K562 (cell line): ENCODE results near the gene ZNF556. TPM values are rescaled to one million over a fixed set of nuclear protein-coding genes. Genes with fewer than 3 reads are reported as not detected.

Experiments used
- ATAC-seq: fragments of 200-7000 bp; cut with Tn5 transposase; 3 replicates; pipeline ENCODE4 v1.9.1; 2020; ENCODE audit warnings: moderate library complexity
- BruUV-seq: library from RNA; stranded (reverse); fragments of 400-500 nt; replicated peaks from 2 replicates; lab custom pipeline; 2021; lab: Mats Ljungman, UMichigan
- CTCF ChIA-PET: fragments of 300-600 bp; formaldehyde crosslinking; extraction: SDS; loops from one replicate; lab custom pipeline; 2021; ENCODE audit warnings: low intra/inter-chr PET ratio; lab: Yijun Ruan, JAX
- POLR2A ChIA-PET: fragments of 300-600, 350-650 bp; sonication (Branson Sonifier 250); formaldehyde crosslinking; extraction: SDS; loops from one replicate; lab custom pipeline; 2021; ENCODE audit warnings: antibody characterized with exemption, inconsistent platforms; lab: Yijun Ruan, JAX
- DNase-seq, 4 experiments: peaks; one replicate each; pipeline versions ENCODE4 v3.0.0 to v3.0.0-alpha.2; 2011 to 2018; ENCODE audit warnings: low spot score in 3 of 4, mixed read lengths in 3 of 4; ENCODE audit errors: extremely low read depth in 1 of 4
- FAIRE-seq: peaks from 2 replicates; lab custom pipeline; 2011; peaks lifted over from hg19 to GRCh38; lab: Jason Lieb, UNC
- H2AFZ ChIP-seq: 2 replicates; pipeline ENCODE4 v1.6.0; 2011; ENCODE audit warnings: low read depth, low read length, control low read depth, inconsistent platforms
- H3K27ac ChIP-seq: fragments of 200-600 bp; 3 replicates; pipeline ENCODE4 v1.8.0; 2011; ENCODE audit warnings: low read depth, mild to moderate bottlenecking, control low read depth, inconsistent platforms, low read length, moderate library complexity, mixed read lengths; ENCODE audit errors: extremely low read depth
- H3K27me3 ChIP-seq, 2 experiments: fragments of 300-600 bp in 1 of 2; 2 replicates in 1 of 2; 3 replicates in 1 of 2; pipeline versions ENCODE4 v1.6.0 to v1.8.0; 2011; ENCODE audit warnings: inconsistent platforms in 2 of 2, low read length in 2 of 2, mild to moderate bottlenecking in 1 of 2, mixed read lengths in 1 of 2, moderate library complexity in 1 of 2; ENCODE audit not compliant: control insufficient read depth in 2 of 2, insufficient read depth in 2 of 2
- H3K36me3 ChIP-seq: fragments of 300-600 bp; 3 replicates; pipeline ENCODE4 v1.8.0; 2011; ENCODE audit warnings: mild to moderate bottlenecking, low read length, inconsistent platforms; ENCODE audit not compliant: control insufficient read depth, insufficient read depth
- H3K4me1 ChIP-seq, 2 experiments: fragments of 200-600 bp in 1 of 2; replicated peaks in 1 of 2; 2 replicates in 1 of 2; 3 replicates in 1 of 2; pipeline versions ENCODE4 v1.5.1 to v1.8.0; 2011; ENCODE audit warnings: inconsistent platforms in 2 of 2, low read length in 2 of 2, mild to moderate bottlenecking in 1 of 2, mixed read lengths in 1 of 2, moderate library complexity in 1 of 2; ENCODE audit not compliant: control insufficient read depth in 2 of 2, insufficient read depth in 2 of 2
- H3K4me2 ChIP-seq: 2 replicates; pipeline ENCODE4 v1.6.1; 2011; ENCODE audit warnings: low read length, control low read depth, inconsistent platforms, mixed read lengths; ENCODE audit not compliant: insufficient read depth
- H3K4me3 ChIP-seq: fragments of 200-600 bp; sonication (generic), shearing (Covaris generic); 2 replicates; pipeline ENCODE4 v1.5.1; 2016; ENCODE audit warnings: control low read depth, inconsistent platforms
- H3K79me2 ChIP-seq: fragments of 200-600 bp; 3 replicates; pipeline ENCODE4 v1.8.0; 2011; ENCODE audit warnings: low read length, inconsistent platforms; ENCODE audit not compliant: control insufficient read depth, insufficient read depth
- H3K9ac ChIP-seq, 2 experiments: 2 replicates each; pipeline versions ENCODE4 v1.6.0 to v1.6.1; 2011; ENCODE audit warnings: low read depth in 2 of 2, low read length in 2 of 2, control low read depth in 1 of 2, inconsistent platforms in 1 of 2, mild to moderate bottlenecking in 1 of 2, mixed read lengths in 1 of 2; ENCODE audit not compliant: insufficient read depth in 1 of 2
- H3K9me1 ChIP-seq: one replicate; pipeline ENCODE4 v1.6.0; 2011; ENCODE audit warnings: inconsistent platforms, mild to moderate bottlenecking, low read length, moderate library complexity; ENCODE audit not compliant: control insufficient read depth, insufficient read depth
- H3K9me3 ChIP-seq: replicated peaks from 2 replicates; pipeline ENCODE4 v1.5.1; 2011; ENCODE audit warnings: low read depth, low read length, inconsistent platforms; ENCODE audit not compliant: control insufficient read depth, insufficient read depth
- H4K20me1 ChIP-seq: replicated peaks from 2 replicates; pipeline ENCODE4 v1.6.1; 2011; ENCODE audit warnings: low read length, inconsistent platforms, mixed read lengths; ENCODE audit not compliant: control insufficient read depth, insufficient read depth
- CBX3 ChIP-seq, 2 experiments: IDR thresholded peaks; 1 replicate in 1 of 2; 2 replicates in 1 of 2; pipeline ENCODE4 v1.6.1; 2012; ENCODE audit warnings: inconsistent platforms in 2 of 2, low read length in 2 of 2, borderline replicate concordance in 1 of 2, control low read depth in 1 of 2
- CBX8 ChIP-seq: fragments of 200-600 bp; sonication (generic); IDR thresholded peaks from 2 replicates; pipeline ENCODE4 v1.6.1; 2012; ENCODE audit warnings: borderline replicate concordance, mixed run types, low read depth, mild to moderate bottlenecking, moderate library complexity, mixed read lengths, low read length, control low read depth, inconsistent platforms; ENCODE audit not compliant: poor library complexity, severe bottlenecking; ENCODE audit errors: extremely low read depth
- MYNN ChIP-seq, 2 experiments: sonication (generic); formaldehyde crosslinking in 1 of 2; IDR thresholded peaks; 2 replicates each; pipeline versions ENCODE4 v1.5.0 to v1.6.1; 2016 to 2020; ENCODE audit warnings: antibody characterized with exemption in 1 of 2, missing genetic modification reagents in 1 of 2
- NCOA6 ChIP-seq: fragments of 450-650 bp; IDR thresholded peaks from 2 replicates; pipeline ENCODE4 v1.6.1; 2017; ENCODE audit warnings: mild to moderate bottlenecking
- RAD51 ChIP-seq: fragments of 450-650 bp; IDR thresholded peaks from 2 replicates; pipeline ENCODE4 v1.7.1; 2016; ENCODE audit warnings: low read depth, mild to moderate bottlenecking, borderline replicate concordance
- RBFOX2 ChIP-seq: fragments of 200-400 bp; formaldehyde crosslinking; IDR thresholded peaks from 2 replicates; pipeline ENCODE4 v1.6.1; 2017; ENCODE audit warnings: low read depth, mild to moderate bottlenecking, low read length, moderate library complexity
- SETDB1 ChIP-seq: IDR thresholded peaks from one replicate; pipeline ENCODE4 v1.6.1; 2012; ENCODE audit warnings: low read length, control low read depth, inconsistent platforms
- TEAD4 ChIP-seq, 2 experiments: sonication (generic) in 1 of 2; formaldehyde crosslinking in 1 of 2; IDR thresholded peaks; 2 replicates each; pipeline versions ENCODE4 v1.6.1 to v1.8.0; 2012 to 2022; ENCODE audit warnings: borderline replicate concordance in 1 of 2, inconsistent platforms in 1 of 2, low read length in 1 of 2, mild to moderate bottlenecking in 1 of 2, missing genetic modification reagents in 1 of 2
- TRIM28 ChIP-seq: fragments of 450-650 bp; IDR thresholded peaks from 2 replicates; pipeline ENCODE4 v1.6.1; 2017
- ZNF274 ChIP-seq: IDR thresholded peaks from 2 replicates; pipeline ENCODE4 v1.6.1; 2011; ENCODE audit warnings: low read depth, mild to moderate bottlenecking, low read length, moderate library complexity, borderline replicate concordance
- ZNF41 ChIP-seq: fragments of 250-450 bp; sonication (Bioruptor Pico); conservative IDR thresholded peaks from 2 replicates; pipeline ENCODE4 v1.4.0; 2020; ENCODE audit warnings: mild to moderate bottlenecking
- ZNF778 ChIP-seq: fragments of 450-650 bp; formaldehyde crosslinking; IDR thresholded peaks from 2 replicates; pipeline ENCODE4 v1.4.0; 2020; ENCODE audit warnings: mild to moderate bottlenecking, moderate library complexity
- WGBS: fragments of 100-300 bp; shearing (Covaris generic); methylation state at CpG from one replicate; pipeline ENCODE4 v1.1.6; 2016; ENCODE audit warnings: low coverage, mixed read lengths; ENCODE audit not compliant: insufficient coverage; ENCODE audit errors: missing lambda C conversion rate; 5-methylcytosine and 5-hydroxymethylcytosine counted together
- in situ Hi-C: fragments of 300-500 bp; cut with MboI; formaldehyde crosslinking; loops from 4 replicates; pipeline ENCODE4 v1.15.0; 2018; ENCODE audit warnings: inconsistent platforms, mixed read lengths
- intact Hi-C: fragments of 100-400 bp; cut with micrococcal nuclease; formaldehyde crosslinking; loops from 2 replicates; pipeline ENCODE4 v1.14.2; 2022
- polyA plus RNA-seq, 8 experiments: library from polyadenylated mRNA; depleted of rRNA in 4 of 8; stranded (reverse) in 5 of 8; unstranded in 3 of 8; fragments of >200 nt; fragmentation: Nextera tagmentation in 2 of 8; fragmentation: Illumina TruSeq in 1 of 8; extraction: Ambion mirVana in 2 of 8; extraction: Trizol in 1 of 8; gene quantifications; 2 replicates each; pipeline versions ENCODE4 v1.2.1 to v1.2.3, GENCODE V29; 2011 to 2014; ENCODE audit warnings: inconsistent platforms in 1 of 8, missing spikeins in 1 of 8
- total RNA-seq, 7 experiments: library from RNA; depleted of rRNA in 6 of 7; stranded (reverse); fragments of >200 nt in 6 of 7; fragmentation: Illumina TruSeq in 2 of 7; extraction: Trizol in 2 of 7; gene quantifications; 2 replicates each; pipeline versions ENCODE4 v1.2.1 to v1.2.3, GENCODE V29; 2011 to 2021; ENCODE audit warnings: low replicate concordance in 1 of 7
- TF ChIP-seq, protein P1 (sequence below): sonication (generic); formaldehyde crosslinking; IDR thresholded peaks from 2 replicates; pipeline ENCODE4 v1.8.0; 2022; ENCODE audit warnings: mild to moderate bottlenecking, missing genetic modification reagents
- TF ChIP-seq, protein P2 (sequence below): fragments of 450-650 bp; formaldehyde crosslinking; IDR thresholded peaks from 2 replicates; pipeline ENCODE4 v1.4.0; 2020; ENCODE audit warnings: mild to moderate bottlenecking, moderate library complexity
- TF ChIP-seq, protein P3 (sequence below), 2 experiments: IDR thresholded peaks in 1 of 2; conservative IDR thresholded peaks in 1 of 2; 2 replicates each; pipeline ENCODE4 v1.6.1; 2016; ENCODE audit warnings: low read depth in 2 of 2, mild to moderate bottlenecking in 1 of 2, missing compliant biosample characterization in 1 of 2, missing genetic modification characterization in 1 of 2, moderate library complexity in 1 of 2

ZNF556 gene
- total and polyA plus RNA-seq, 9 of the 15 experiments (the other 6 are each of a cell fraction or from before 2014, with no cell fraction given), result 0.01 to 0.36 (median 0.10) TPM; not detected in 1

DNA sequence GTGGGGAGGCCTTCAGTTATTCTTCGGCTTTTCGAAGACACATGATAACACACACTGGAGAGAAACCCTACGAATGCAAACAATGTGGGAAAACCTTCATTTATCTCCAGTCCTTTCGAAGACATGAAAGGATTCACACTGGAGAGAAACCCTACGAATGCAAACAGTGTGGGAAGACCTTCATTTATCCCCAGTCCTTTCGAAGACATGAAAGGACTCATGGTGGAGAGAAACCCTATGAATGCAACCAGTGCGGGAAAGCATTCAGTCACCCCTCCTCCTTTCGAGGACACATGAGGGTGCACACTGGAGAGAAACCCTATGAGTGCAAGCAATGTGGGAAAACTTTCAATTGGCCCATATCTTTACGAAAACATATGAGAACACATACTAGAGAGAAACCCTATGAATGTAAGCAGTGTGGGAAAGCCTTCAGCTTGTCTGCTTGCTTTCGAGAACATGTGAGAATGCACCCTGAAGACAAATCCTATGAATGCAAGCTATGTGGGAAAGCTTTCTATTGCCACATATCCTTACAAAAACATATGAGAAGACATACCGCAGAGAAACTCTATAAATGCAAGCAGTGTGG lies 14.0 kb upstream of the ZNF556 start:
- peaks cover 37% of the 10 kb centered on the region for H3K36me3 ChIP-seq
- intact Hi-C loops (no loop called here), in situ Hi-C loops (no loop called here)
- TF ChIP-seq MYNN (IDR thresholded peaks at IDR 0.05) (no peak), MYNN (CRISPR knock-in tag; IDR thresholded peaks at IDR 0.05) (no peak), ZNF41 (CRISPR knock-in tag) (no peak), TEAD4 (IDR thresholded peaks at IDR 0.05; ENCODE audit: low read length) (no peak), TEAD4 (CRISPR knock-in tag; IDR thresholded peaks at IDR 0.05; ENCODE audit: borderline replicate concordance) (no peak), TRIM28 (peak; percentile 90), RAD51 (no peak), ZNF778 (no peak), ZNF274 (0 out of 2 replicates have a peak, but pooled peaks have one; percentile 51), RBFOX2 (no peak), SETDB1 (no peak), CBX3 (IDR thresholded peaks at IDR 0.05; ENCODE audit: borderline replicate concordance in 1 of 2, low read length in 2 of 2) (peak in 1 of 2 experiments; percentile 88; a peak in 2 of 3 replicates), NCOA6 (no peak), CBX8 (no peak)
- TF ChIP-seq, protein P1, sequence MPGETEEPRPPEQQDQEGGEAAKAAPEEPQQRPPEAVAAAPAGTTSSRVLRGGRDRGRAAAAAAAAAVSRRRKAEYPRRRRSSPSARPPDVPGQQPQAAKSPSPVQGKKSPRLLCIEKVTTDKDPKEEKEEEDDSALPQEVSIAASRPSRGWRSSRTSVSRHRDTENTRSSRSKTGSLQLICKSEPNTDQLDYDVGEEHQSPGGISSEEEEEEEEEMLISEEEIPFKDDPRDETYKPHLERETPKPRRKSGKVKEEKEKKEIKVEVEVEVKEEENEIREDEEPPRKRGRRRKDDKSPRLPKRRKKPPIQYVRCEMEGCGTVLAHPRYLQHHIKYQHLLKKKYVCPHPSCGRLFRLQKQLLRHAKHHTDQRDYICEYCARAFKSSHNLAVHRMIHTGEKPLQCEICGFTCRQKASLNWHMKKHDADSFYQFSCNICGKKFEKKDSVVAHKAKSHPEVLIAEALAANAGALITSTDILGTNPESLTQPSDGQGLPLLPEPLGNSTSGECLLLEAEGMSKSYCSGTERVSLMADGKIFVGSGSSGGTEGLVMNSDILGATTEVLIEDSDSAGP (CRISPR knock-in tag), result no peak
- TF ChIP-seq, protein P2, sequence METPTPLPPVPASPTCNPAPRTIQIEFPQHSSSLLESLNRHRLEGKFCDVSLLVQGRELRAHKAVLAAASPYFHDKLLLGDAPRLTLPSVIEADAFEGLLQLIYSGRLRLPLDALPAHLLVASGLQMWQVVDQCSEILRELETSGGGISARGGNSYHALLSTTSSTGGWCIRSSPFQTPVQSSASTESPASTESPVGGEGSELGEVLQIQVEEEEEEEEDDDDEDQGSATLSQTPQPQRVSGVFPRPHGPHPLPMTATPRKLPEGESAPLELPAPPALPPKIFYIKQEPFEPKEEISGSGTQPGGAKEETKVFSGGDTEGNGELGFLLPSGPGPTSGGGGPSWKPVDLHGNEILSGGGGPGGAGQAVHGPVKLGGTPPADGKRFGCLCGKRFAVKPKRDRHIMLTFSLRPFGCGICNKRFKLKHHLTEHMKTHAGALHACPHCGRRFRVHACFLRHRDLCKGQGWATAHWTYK (CRISPR knock-in tag), result no peak
- TF ChIP-seq, protein P3, sequence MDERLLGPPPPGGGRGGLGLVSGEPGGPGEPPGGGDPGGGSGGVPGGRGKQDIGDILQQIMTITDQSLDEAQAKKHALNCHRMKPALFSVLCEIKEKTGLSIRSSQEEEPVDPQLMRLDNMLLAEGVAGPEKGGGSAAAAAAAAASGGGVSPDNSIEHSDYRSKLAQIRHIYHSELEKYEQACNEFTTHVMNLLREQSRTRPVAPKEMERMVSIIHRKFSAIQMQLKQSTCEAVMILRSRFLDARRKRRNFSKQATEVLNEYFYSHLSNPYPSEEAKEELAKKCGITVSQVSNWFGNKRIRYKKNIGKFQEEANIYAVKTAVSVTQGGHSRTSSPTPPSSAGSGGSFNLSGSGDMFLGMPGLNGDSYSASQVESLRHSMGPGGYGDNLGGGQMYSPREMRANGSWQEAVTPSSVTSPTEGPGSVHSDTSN (CRISPR knock-in tag; IDR thresholded peaks at IDR 0.05; ENCODE audit: low read depth), result no peak
- TF ChIP-seq, protein P3 (tag; conservative IDR thresholded peaks at IDR 0.05; ENCODE audit: low read depth), result no peak

More for the DNA sequence above, 14.0 kb upstream of the ZNF556 start:
- no peak overlapping the region for H3K4me2 ChIP-seq
- H3K79me2 ChIP-seq, result no peaks in the 10 kb centered on the region; the same call in 2 of the 3 replicates
- H3K4me3 ChIP-seq, result no peak overlapping the region
- H3K9me1 ChIP-seq, result no peaks in the 10 kb centered on the region
- DNase-seq (no peak), ATAC-seq (no peak), FAIRE-seq (no peak)
- no peaks in the 10 kb centered on the region for H3K4me1 ChIP-seq
- H3K9me3 ChIP-seq, result peaks cover 35% of the 10 kb centered on the region
- WGBS, result 76% methylated on average over 11 of the region's 11 CpGs
- CTCF ChIA-PET, result no interaction called here
- no peak overlapping the region for H3K9ac ChIP-seq
- no peaks in the 10 kb centered on the region for H4K20me1 ChIP-seq
- no peak overlapping the region for H2AFZ ChIP-seq
- H3K27ac ChIP-seq, result no peak overlapping the region
- POLR2A ChIA-PET, result no interaction called here
- no peaks in the 10 kb centered on the region for H3K27me3 ChIP-seq
- BruUV-seq, result no TSS peak
